HG02973 (cell line): ENCODE measurements around the gene LILRB4.
"Not testable (repeated sequence)": the region's sequence is repeated elsewhere in the genome, so short reads cannot be mapped to it uniquely, and the experiment has no call there.

ENCODE experiments used
- ATAC-seq: cut with Tn5 transposase; IDR thresholded peaks from one replicate; pipeline ENCODE4 v1.9.1; 2021; ENCODE audit warnings: moderate library complexity; ENCODE audit not compliant: unreplicated experiment

The LILRB4 gene

GRCh38 chr19:54691582-54692297 is 29.0 kb downstream of the LILRB4 start:
- ATAC-seq: no peak

- ATAC-seq: no peak
These were observed 29.5 kb downstream of the LILRB4 start for GRCh38 chr19:54692298-54692615.

- no peak for ATAC-seq
These were observed 31.9 kb downstream of the LILRB4 start for GRCh38 chr19:54694648-54695047.

GRCh38 chr19:54696117-54696548 is 33.3 kb downstream of the LILRB4 start:
- no peak for ATAC-seq

GRCh38 chr19:54696766-54697165 is 34.0 kb downstream of the LILRB4 start:
- ATAC-seq: no peak

GRCh38 chr19:54697716-54698115 is 34.9 kb downstream of the LILRB4 start:
- not testable (repeated sequence) for ATAC-seq

- ATAC-seq: no peak
These were observed 42.1 kb downstream of the LILRB4 start for GRCh38 chr19:54704928-54705327.

- no peak for ATAC-seq
These were observed 45.2 kb downstream of the LILRB4 start for GRCh38 chr19:54707962-54708361.

- no peak for ATAC-seq
These were observed 46.0 kb downstream of the LILRB4 start for GRCh38 chr19:54708781-54709180.

GRCh38 chr19:54709212-54709948 is 46.6 kb downstream of the LILRB4 start:
- no peak for ATAC-seq

- not testable (repeated sequence) for ATAC-seq
These were observed 47.2 kb downstream of the LILRB4 start for GRCh38 chr19:54709956-54710355.
